HL-60 (cell line): Measurements from ENCODE around the gene CCDC190.

ENCODE experiments used
- CTCF ChIP-seq: IDR thresholded peaks from one replicate; pipeline ENCODE4 v1.5.1; 2011; ENCODE audit warnings: low read length, control low read depth, inconsistent platforms; ENCODE audit not compliant: insufficient read depth
- REST ChIP-seq: IDR thresholded peaks from 2 replicates; pipeline ENCODE4 v1.6.1; 2012; ENCODE audit warnings: low read depth; ENCODE audit not compliant: insufficient replicate concordance

GRCh38 chr1:162855461-162856150 lies 5.4 kb downstream of the CCDC190 start:
- no peak for TF ChIP-seq CTCF
- TF ChIP-seq REST = no peak
